Left lobe of liver (tissue), 2 donors: ENCODE data around the gene NOXO1. TPM values are rescaled to one million over a fixed set of nuclear protein-coding genes. Genes with fewer than 3 reads are reported as not detected.
A peak's percentile ranks its signal among the peaks of the same experiment; 100 is the strongest.
"Not testable (repeated sequence)": the region's sequence is repeated elsewhere in the genome, so short reads cannot be mapped to it uniquely, and the experiment has no call there.

Experiments
- ATAC-seq: fragments of 200-7000 bp; cut with Tn5 transposase; one replicate; pipeline ENCODE4 v1.9.1; 2020; ENCODE audit warnings: mild to moderate bottlenecking, moderate library complexity
- DNase-seq: peaks from one replicate; pipeline ENCODE4 v3.0.0-alpha.2; 2020; ENCODE audit warnings: low spot score
- total RNA-seq: library from RNA; stranded (reverse); gene quantifications from one replicate; pipeline ENCODE4 v1.2.1, GENCODE V29; 2021
- donor health status: DM: no; HTN: no; CAD: no; lungs with moderate emphysema.
- donor health status: DM: no; HTN: yes; CAD: no.

The NOXO1 gene
- total RNA-seq, 1 donor from 2014 or later: 1.7 TPM

- ATAC-seq (peak; percentile 94), DNase-seq (peak; percentile 99)
Measured at GRCh38 chr16:1964506-1965395, 16.5 kb downstream of the NOXO1 start, which contains the start of gene RPS2. TSS of gene RPS2 (minus strand) at chr16:1964826. CDS start at chr16:1964625, 201 bp downstream.

- peak; percentile 6 for ATAC-seq
- no peak for DNase-seq
Measured at GRCh38 chr16:1963806-1964505, 17.3 kb downstream of the NOXO1 start.

- not testable (repeated sequence) for DNase-seq, ATAC-seq
Measured at GRCh38 chr16:1962161-1963153, 18.8 kb downstream of the NOXO1 start.

- ATAC-seq (no peak), DNase-seq (no peak)
Measured at GRCh38 chr16:1961651-1962067, 19.6 kb downstream of the NOXO1 start.

- DNase-seq: no peak
- ATAC-seq: no peak
Measured at GRCh38 chr16:1960665-1961630, 20.3 kb downstream of the NOXO1 start.

- peak; percentile 96 for ATAC-seq
- DNase-seq: peak; percentile 96
Measured at GRCh38 chr16:1959269-1960039, 21.8 kb downstream of the NOXO1 start, which contains the start of gene NDUFB10. TSS of gene NDUFB10 (plus strand) at chr16:1959538. CDS start at chr16:1959625, 87 bp downstream.

GRCh38 chr16:1958715-1959268 lies 22.5 kb downstream of the NOXO1 start:
- DNase-seq (no peak), ATAC-seq (peak; percentile 9)

- ATAC-seq, DNase-seq: not testable (repeated sequence)
Measured at GRCh38 chr16:1958143-1958491, 23.2 kb downstream of the NOXO1 start.

- not testable (repeated sequence) for ATAC-seq, DNase-seq
Measured at GRCh38 chr16:1957434-1958142, 23.7 kb downstream of the NOXO1 start.

GRCh38 chr16:1953734-1954133 lies 27.5 kb downstream of the NOXO1 start:
- ATAC-seq: no peak
- no peak for DNase-seq

GRCh38 chr16:1950559-1950958 lies 30.7 kb downstream of the NOXO1 start:
- DNase-seq (no peak), ATAC-seq (no peak)

GRCh38 chr16:1950047-1950446 lies 31.2 kb downstream of the NOXO1 start:
- DNase-seq (no peak), ATAC-seq (peak; percentile 8)

- ATAC-seq: no peak
Measured at GRCh38 chr16:1949507-1949906, 31.8 kb downstream of the NOXO1 start.

GRCh38 chr16:1947369-1947670 lies 33.9 kb downstream of the NOXO1 start:
- DNase-seq: no peak
- no peak for ATAC-seq

More at GRCh38 chr16:1949507-1949906, 31.8 kb downstream of the NOXO1 start:
- no peak for DNase-seq

GRCh38 chr16:1946495-1947368 lies 34.5 kb downstream of the NOXO1 start:
- ATAC-seq: no peak
- no peak for DNase-seq

GRCh38 chr16:1945559-1946391 lies 35.5 kb downstream of the NOXO1 start:
- ATAC-seq (no peak), DNase-seq (no peak)
